B cell (primary cell): ENCODE data around the gene GLCE. TPM values are rescaled to one million over a fixed set of nuclear protein-coding genes. Genes with fewer than 3 reads are reported as not detected.

Source experiments
- ATAC-seq: fragments of 200-7000 bp; cut with Tn5 transposase; one replicate; pipeline ENCODE4 v1.10.0; 2021; ENCODE audit warnings: low read depth, mild to moderate bottlenecking, moderate number of reproducible peaks, moderate library complexity
- CTCF ChIA-PET: fragments of 350-600 bp; sonication (Branson Sonifier 250); formaldehyde crosslinking; loops from one replicate; lab custom pipeline; 2021; ENCODE audit warnings: antibody characterized with exemption, inconsistent platforms; lab: Charles Lee
- POLR2A ChIA-PET: fragments of 350-600 bp; sonication (Branson Sonifier 250); formaldehyde crosslinking; loops from one replicate; lab custom pipeline; 2021; ENCODE audit warnings: antibody characterized with exemption; lab: Charles Lee
- DNase-seq: peaks from one replicate; pipeline ENCODE4 v3.0.0; 2013
- H2AFZ ChIP-seq: 2 replicates; pipeline ENCODE4 v1.6.1; 2012; ENCODE audit warnings: mild to moderate bottlenecking, low read depth, low read length; ENCODE audit not compliant: insufficient read depth, poor library complexity, severe bottlenecking
- H3K27ac ChIP-seq, 2 donors: 1 replicate in 1 of 2; 2 replicates in 1 of 2; pipeline ENCODE4 v1.5.1; 2012 to 2013; ENCODE audit warnings: low read length in 2 of 2, mild to moderate bottlenecking in 2 of 2, moderate library complexity in 1 of 2
- H3K27me3 ChIP-seq, 4 experiments: fragments of 200-600 bp in 1 of 4; sonication (generic) in 1 of 4; replicated peaks in 1 of 4; 1 replicate in 2 of 4; 2 replicates in 2 of 4; pipeline versions ENCODE4 v1.6.1 to v1.7.0; 2013 to 2016; ENCODE audit warnings: low read length in 3 of 4, mild to moderate bottlenecking in 2 of 4, mixed read lengths in 1 of 4, moderate library complexity in 1 of 4; ENCODE audit not compliant: insufficient read depth in 4 of 4, control insufficient read depth in 3 of 4; ENCODE audit errors: control extremely low read depth in 1 of 4
- H3K36me3 ChIP-seq, 2 experiments: replicated peaks in 1 of 2; 1 replicate in 1 of 2; 2 replicates in 1 of 2; pipeline versions ENCODE4 v1.6.1 to v1.7.1; 2013; ENCODE audit warnings: low read length in 1 of 2; ENCODE audit not compliant: insufficient read depth in 2 of 2, control insufficient read depth in 1 of 2; ENCODE audit errors: control extremely low read depth in 1 of 2, extremely low read depth in 1 of 2
- H3K4me1 ChIP-seq, 2 donors: fragments of 200-600 bp in 1 of 2; sonication (generic) in 1 of 2; 1 replicate in 1 of 2; 2 replicates in 1 of 2; pipeline versions ENCODE4 v1.5.1 to v1.6.1; 2013 to 2017; ENCODE audit warnings: low read length in 2 of 2; ENCODE audit not compliant: control insufficient read depth in 2 of 2, insufficient read depth in 2 of 2
- H3K4me2 ChIP-seq: replicated peaks from 2 replicates; pipeline ENCODE3; 2012; ENCODE audit warnings: mild to moderate bottlenecking, low read depth, low read length; ENCODE audit not compliant: poor library complexity, severe bottlenecking
- H3K4me3 ChIP-seq, 5 experiments: fragments of 200-600 bp in 1 of 5; sonication (generic) in 1 of 5; 1 replicate in 3 of 5; 2 replicates in 2 of 5; pipeline versions ENCODE4 v1.5.1 to v1.7.0; 2011 to 2016; ENCODE audit warnings: low read length in 4 of 5, mild to moderate bottlenecking in 4 of 5, low read depth in 2 of 5, control low read depth in 1 of 5, moderate library complexity in 1 of 5; ENCODE audit not compliant: insufficient read depth in 1 of 5; ENCODE audit errors: control extremely low read depth in 1 of 5, extremely low read depth in 1 of 5
- H3K79me2 ChIP-seq: fragments of 200-600 bp; sonication (generic); one replicate; pipeline ENCODE4 v1.6.0; 2016; ENCODE audit warnings: low read length; ENCODE audit not compliant: control insufficient read depth, insufficient read depth
- H3K9ac ChIP-seq: fragments of 200-600 bp; sonication (generic); 2 replicates; pipeline ENCODE4 v1.6.1; 2017; ENCODE audit warnings: mild to moderate bottlenecking, low read length, moderate library complexity
- H3K9me3 ChIP-seq, 3 donors: one replicate each; pipeline versions ENCODE4 v1.6.1 to v1.7.1; 2013; ENCODE audit warnings: low read length in 2 of 3; ENCODE audit not compliant: control insufficient read depth in 2 of 3, insufficient read depth in 1 of 3; ENCODE audit errors: control extremely low read depth in 1 of 3
- H4K20me1 ChIP-seq: 2 replicates; pipeline ENCODE4 v1.6.0; 2012; ENCODE audit warnings: mild to moderate bottlenecking, low read length; ENCODE audit not compliant: insufficient read depth, control insufficient read depth, poor library complexity, severe bottlenecking
- H3K27ac Mint-ChIP-seq: one replicate; pipeline ENCODE4 v1.8.0; 2021; ENCODE audit warnings: mixed read lengths
- H3K27me3 Mint-ChIP-seq: one replicate; pipeline ENCODE4 v1.8.0; 2021; ENCODE audit warnings: mixed read lengths
- H3K4me1 Mint-ChIP-seq: one replicate; pipeline ENCODE4 v1.8.0; 2021; ENCODE audit warnings: mixed read lengths
- H3K4me3 Mint-ChIP-seq: one replicate; pipeline ENCODE4 v1.8.0; 2021; ENCODE audit warnings: mixed read lengths
- H3K9me3 Mint-ChIP-seq: one replicate; pipeline ENCODE4 v1.8.0; 2022; ENCODE audit warnings: mixed read lengths; ENCODE audit not compliant: insufficient read depth
- EZH2 ChIP-seq: IDR thresholded peaks from 2 replicates; pipeline ENCODE4 v1.6.1; 2012; ENCODE audit warnings: borderline replicate concordance, low read depth, mild to moderate bottlenecking, moderate library complexity, low read length; ENCODE audit not compliant: insufficient read depth, poor library complexity, severe bottlenecking
- WGBS: methylation state at CpG from one replicate; pipeline ENCODE4 v1.1.5; 2013; ENCODE audit warnings: missing lambda C conversion rate; ENCODE audit not compliant: insufficient coverage; 5-methylcytosine and 5-hydroxymethylcytosine counted together
- intact Hi-C: fragments of 100-400 bp; cut with micrococcal nuclease; formaldehyde crosslinking; loops from one replicate; pipeline ENCODE4 v1.10.0; 2022
- polyA plus RNA-seq: library from polyadenylated mRNA; depleted of rRNA; stranded (reverse); fragments of >200 nt; gene quantifications from 2 replicates; pipeline ENCODE4 v1.2.3, GENCODE V29; 2012
- total RNA-seq, 2 donors: library from RNA; stranded (reverse); fragments of 120-200 nt in 1 of 2; gene quantifications; 1 replicate in 1 of 2; 2 replicates in 1 of 2; pipeline versions ENCODE4 v1.2.3 to v1.2.4, GENCODE V29; 2013 to 2022
- TF ChIP-seq, protein P1 (sequence below): fragments of 200-600 bp; IDR thresholded peaks from one replicate; pipeline ENCODE4 v1.8.0; 2022; ENCODE audit warnings: antibody characterized with exemption, mild to moderate bottlenecking

Gene GLCE
- total and polyA plus RNA-seq, 2 donors (not counting 1 experiment from before 2014, with no cell fraction given) = 3.0 to 5.3 TPM

DNA sequence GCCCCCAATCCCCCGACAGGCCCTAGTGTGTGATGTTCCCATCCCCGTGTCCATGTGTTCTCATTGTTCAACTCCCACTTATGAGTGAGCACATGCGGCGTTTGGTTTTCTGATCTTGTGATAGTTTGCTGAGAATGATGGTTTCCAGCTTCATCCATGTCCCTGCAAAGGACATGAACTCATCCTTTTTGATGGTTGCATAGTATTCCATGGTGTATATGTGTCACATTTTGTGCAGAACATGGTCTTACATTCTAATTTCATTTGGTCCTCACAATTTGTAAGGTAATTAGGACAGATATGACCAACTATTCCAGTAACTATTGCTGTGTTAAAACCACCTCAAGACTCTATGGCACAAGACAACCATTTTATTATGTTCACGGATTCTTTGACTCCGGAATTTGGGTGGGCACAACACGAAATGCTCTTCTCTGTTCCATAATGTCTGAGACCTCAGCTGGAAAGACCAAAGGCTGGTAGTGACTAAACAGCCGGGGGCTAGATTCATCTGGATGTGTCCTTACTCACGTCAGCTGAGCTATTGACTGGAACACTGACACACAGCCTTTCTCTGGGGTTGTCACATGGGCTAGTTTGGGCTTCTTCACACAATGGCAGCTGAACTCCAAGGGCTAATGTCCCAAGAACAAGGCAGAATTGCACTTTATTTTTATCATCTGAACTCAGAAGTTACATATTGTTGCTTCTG is 13.6 kb upstream of the GLCE start:
- H4K20me1 ChIP-seq = no peaks in the 10 kb centered on the region
- DNase-seq = no peak
- peaks cover 74% of the 10 kb centered on the region for H3K27me3 Mint-ChIP-seq
- no peak overlapping the region for H3K27ac ChIP-seq
- H3K9me3 ChIP-seq = peaks cover 0 to 2% (median 0%) of the 10 kb centered on the region in 3 donors
- peaks cover 0 to 24% (median 17%) of the 10 kb centered on the region in 4 experiments for H3K27me3 ChIP-seq
- no peak overlapping the region for H3K4me3 ChIP-seq
- H2AFZ ChIP-seq = no peak overlapping the region
- H3K4me3 Mint-ChIP-seq = no peak overlapping the region
- intact Hi-C loops = no loop called here
- no peaks in the 10 kb centered on the region for H3K9me3 Mint-ChIP-seq
- ChIA-PET CTCF (no interaction called here), POLR2A (no interaction called here)
- H3K4me2 ChIP-seq = no peak overlapping the region
- no peaks in the 10 kb centered on the region for H3K79me2 ChIP-seq
- H3K4me1 Mint-ChIP-seq = no peaks in the 10 kb centered on the region
- H3K4me1 ChIP-seq = no peaks in the 10 kb centered on the region
- no peak overlapping the region for H3K9ac ChIP-seq
- ATAC-seq = no peak
- no peaks in the 10 kb centered on the region for H3K36me3 ChIP-seq
- TF ChIP-seq EZH2 = no peak
- TF ChIP-seq, protein P1, sequence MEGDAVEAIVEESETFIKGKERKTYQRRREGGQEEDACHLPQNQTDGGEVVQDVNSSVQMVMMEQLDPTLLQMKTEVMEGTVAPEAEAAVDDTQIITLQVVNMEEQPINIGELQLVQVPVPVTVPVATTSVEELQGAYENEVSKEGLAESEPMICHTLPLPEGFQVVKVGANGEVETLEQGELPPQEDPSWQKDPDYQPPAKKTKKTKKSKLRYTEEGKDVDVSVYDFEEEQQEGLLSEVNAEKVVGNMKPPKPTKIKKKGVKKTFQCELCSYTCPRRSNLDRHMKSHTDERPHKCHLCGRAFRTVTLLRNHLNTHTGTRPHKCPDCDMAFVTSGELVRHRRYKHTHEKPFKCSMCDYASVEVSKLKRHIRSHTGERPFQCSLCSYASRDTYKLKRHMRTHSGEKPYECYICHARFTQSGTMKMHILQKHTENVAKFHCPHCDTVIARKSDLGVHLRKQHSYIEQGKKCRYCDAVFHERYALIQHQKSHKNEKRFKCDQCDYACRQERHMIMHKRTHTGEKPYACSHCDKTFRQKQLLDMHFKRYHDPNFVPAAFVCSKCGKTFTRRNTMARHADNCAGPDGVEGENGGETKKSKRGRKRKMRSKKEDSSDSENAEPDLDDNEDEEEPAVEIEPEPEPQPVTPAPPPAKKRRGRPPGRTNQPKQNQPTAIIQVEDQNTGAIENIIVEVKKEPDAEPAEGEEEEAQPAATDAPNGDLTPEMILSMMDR = no peak
- H3K27ac Mint-ChIP-seq = no peak overlapping the region
- 92% methylated on average over 5 of the region's 9 CpGs for WGBS

DNA sequence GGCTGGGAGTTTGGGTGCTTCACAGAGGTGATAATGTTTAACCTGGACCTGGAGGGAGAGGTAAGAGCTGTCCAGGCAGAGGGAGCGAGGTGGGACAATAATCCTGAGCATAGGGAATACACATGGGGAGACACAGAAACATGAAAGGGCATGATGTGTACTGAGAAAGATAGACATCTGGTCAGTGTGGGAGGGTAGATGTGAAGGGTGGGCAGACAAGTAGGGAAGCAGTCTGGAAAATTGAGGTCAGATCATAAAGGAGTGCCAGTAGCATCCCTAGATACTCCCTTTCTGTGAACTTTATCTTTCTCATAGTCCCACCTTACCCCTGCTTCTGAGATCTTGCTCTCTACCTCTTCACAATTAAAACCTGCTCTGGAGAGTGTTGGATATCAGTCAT is 12.0 kb upstream of the GLCE start:
- Mint-ChIP-seq H3K27me3 (peaks cover 69% of the 10 kb centered on the region), H3K9me3 (no peaks in the 10 kb centered on the region)
- CTCF ChIA-PET = no interaction called here

More for the DNA sequence above, 12.0 kb upstream of the GLCE start:
- H3K4me2 ChIP-seq = no peak overlapping the region
- no peak overlapping the region for H2AFZ ChIP-seq
- no peak for ATAC-seq
- no peak overlapping the region for H3K27ac ChIP-seq
- Mint-ChIP-seq H3K4me1 (no peaks in the 10 kb centered on the region), H3K4me3 (no peak overlapping the region), H3K27ac (no peak overlapping the region)
- H3K9me3 ChIP-seq = no peaks in the 10 kb centered on the region
- DNase-seq = no peak
- POLR2A ChIA-PET = no interaction called here
- H3K9ac ChIP-seq = no peak overlapping the region
- 80% methylated on average over 1 of the region's 1 CpG for WGBS
- intact Hi-C loops = no loop called here
- no peaks in the 10 kb centered on the region for H3K4me1 ChIP-seq
- no peak for TF ChIP-seq EZH2
- TF ChIP-seq, protein P1 = no peak
- no peaks in the 10 kb centered on the region for H4K20me1 ChIP-seq
- H3K27me3 ChIP-seq = peaks cover 0 to 23% (median 18%) of the 10 kb centered on the region in 4 experiments
- H3K36me3 ChIP-seq = no peaks in the 10 kb centered on the region
- H3K4me3 ChIP-seq = no peak overlapping the region
- no peaks in the 10 kb centered on the region for H3K79me2 ChIP-seq
